Activated T-helper 1 cell treated with Interleukin-2 at 50 U/mL for 16 hours (primary cell): ENCODE data around the gene EEF1A2.

ENCODE experiments used
- DNase-seq: peaks from one replicate; pipeline ENCODE4 v3.0.0-alpha.2; 2020; ENCODE audit warnings: low read depth

The EEF1A2 gene

DNA sequence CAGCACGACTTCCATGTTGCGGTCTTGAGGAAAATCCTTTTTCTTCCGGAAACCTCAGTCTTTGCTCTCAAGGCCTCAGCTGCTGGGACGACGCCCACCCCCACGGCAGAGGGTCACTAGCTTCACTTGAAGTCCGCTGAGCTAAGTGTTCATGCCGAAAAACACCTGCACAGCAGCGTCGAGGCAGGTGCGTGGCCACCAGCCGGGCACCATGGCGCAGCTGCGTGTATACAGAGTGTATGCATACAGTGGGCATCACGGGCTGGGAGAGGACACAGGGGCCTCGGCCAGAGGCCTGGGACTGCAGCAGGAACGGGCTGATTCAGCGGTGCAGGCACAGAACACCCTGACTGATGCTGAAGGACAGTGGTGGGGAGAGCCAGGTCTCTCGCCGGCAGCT is 46.5 kb downstream of the EEF1A2 start:
- DNase-seq, result no peak

DNA sequence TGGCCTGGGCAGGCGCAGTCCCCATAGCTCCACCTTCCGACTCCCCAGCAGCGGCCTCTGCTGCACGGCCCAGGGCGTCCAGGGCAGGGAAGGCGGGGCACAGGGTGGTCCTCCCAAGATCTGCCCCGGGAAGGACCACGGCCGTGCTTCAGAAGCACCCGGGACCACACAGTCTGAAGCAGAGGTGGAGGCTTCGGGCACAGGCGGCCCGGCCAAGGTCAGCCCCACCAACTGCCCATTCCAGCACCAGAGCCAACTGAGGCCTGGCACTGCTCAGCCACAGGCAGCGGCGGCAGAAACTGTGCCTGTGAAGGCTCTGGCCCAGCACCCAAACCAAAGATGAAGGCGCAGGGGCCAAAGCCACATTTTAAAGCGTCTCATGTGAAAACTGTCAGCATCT is 47.1 kb downstream of the EEF1A2 start:
- no peak for DNase-seq

DNA sequence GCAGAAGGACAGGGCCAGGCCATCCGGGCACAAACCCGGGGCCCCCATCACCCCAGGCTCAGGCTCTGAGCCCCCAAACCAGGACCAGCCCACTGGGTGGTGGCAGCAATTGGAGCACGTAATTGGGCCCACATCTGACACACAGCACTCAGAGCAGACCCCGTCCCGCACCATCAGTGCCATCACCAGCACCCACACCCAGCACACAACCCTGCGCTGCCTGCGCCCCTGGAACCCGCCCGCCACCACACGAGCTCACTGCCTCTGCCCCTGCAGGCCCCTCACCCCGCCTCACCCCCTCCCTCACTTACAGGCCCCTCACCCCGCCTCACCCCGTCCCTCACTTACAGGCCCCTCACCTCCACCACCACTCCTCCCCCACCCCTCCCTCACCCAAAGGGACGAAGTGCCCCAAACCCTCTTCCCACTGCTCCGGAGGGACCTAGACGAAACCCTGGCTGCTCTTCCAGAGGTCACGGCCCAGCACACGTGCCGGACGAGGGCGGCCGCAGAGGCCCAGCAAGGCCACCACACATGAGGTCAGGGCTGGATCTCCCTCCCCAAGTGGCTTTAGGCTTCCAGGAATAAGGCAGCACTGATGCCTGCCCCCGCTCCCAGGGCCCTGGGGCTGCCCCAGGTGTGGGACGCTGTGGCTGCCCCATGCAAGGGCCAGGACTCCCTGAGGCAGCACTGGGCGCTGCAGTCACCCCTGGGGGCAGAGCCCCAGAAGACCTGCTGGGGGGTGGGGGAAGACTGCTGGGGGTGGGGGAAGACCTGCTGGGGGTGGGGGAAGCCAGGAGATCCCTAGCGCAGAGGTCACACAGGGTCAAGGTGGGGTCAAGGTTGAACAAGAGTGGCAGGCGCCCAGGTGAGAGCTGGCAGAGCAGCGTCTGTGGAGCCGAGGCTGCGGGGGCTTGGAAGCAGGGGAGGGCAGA is 48.8 kb downstream of the EEF1A2 start:
- no peak for DNase-seq

DNA sequence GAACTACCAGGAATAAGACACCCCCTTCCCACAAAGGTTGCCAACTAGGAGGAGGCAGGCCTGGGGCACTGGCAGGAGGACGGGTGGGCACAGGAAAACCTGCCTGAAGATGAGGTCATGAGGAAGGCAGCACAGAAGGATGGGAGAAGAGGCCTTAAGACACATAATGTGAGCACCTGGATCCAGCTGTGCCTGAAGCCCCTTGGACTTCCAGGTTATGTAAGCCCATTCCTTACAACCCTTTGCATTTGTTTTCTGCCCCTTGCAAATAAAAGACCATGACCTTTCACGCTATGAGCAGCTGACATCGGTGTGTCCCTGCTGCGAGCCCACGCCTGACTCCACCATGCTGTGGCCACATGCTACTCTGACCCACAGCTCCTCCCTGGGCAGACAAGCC is 49.9 kb downstream of the EEF1A2 start:
- DNase-seq, result no peak

DNA sequence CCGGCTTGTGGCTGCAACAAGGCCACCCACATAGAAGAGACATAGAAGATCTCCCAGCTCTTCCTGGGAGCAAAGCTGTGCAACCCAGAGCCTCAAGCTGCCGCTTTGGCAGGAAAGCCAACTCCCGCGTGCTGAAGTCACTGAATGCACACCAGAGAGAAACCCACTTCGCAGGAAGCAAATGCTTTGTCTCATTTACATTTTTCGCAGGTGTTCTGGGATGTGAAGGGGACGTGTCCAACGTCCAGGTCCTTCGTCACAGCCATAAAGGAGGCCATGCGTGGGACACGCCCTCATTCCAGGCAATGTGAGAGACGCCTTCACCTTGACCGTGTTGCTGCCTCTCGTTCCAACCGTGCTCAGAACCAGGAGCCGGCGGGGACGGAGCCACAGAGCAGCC is 50.9 kb downstream of the EEF1A2 start:
- no peak for DNase-seq

DNA sequence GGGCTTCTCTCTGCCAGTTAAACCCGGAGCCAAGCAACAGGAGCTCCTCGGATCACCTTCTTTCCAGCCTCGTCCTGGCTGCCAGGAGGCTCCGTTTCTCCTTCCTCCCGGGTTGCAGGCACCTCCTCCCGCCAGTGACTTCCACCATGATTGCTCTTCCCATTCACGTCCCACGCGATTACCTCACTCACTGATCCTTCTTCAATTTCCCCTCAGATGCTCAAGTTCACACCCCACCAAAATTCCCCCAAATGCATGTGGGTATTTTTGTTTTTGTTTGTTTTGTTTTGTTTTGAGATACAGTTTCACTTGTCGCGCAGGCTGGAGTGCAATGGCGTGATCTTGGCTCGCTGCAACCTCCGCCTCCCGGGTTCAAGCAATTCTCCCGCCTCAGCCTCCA is 51.6 kb downstream of the EEF1A2 start:
- DNase-seq, result no peak

DNA sequence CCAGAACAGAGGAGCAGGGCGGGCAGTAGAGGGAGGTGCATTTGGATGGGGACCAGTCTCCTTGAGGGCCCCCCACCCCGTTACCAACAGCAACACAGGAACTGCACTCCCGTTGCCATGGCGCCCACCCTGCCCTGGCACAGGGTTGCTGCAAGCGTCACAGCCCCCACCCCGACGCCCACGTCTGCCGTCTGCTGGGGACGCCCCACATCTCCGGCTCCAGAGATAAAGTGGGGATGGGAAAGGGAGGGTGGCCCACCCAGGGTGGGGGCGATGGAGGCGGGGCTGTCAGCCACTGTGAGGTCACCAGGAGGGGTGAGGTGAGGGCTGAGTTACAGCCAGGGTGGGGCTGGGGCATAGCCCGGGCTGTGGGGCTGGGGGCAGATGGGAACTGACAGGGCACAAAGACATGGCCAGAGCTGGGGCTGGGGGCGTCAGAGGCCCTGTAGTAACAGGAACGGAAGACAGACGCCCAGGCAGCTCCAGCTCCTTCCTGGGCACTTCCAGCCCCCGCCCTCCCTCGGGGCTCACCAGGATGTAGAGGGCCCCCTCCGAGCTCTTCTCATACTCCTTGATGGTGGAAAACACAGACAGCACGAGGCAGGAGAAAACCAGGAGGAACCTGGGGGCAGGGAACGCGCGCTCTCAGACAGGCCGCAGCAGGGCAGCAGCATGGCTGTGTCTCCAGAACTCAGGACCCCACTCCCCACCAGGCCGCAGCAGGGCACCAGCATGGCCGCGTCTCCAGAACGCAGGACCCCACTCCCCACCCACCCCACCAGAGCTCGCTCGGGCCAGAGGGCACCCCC is 52.5 kb downstream of the EEF1A2 start:
- no peak for DNase-seq

DNA sequence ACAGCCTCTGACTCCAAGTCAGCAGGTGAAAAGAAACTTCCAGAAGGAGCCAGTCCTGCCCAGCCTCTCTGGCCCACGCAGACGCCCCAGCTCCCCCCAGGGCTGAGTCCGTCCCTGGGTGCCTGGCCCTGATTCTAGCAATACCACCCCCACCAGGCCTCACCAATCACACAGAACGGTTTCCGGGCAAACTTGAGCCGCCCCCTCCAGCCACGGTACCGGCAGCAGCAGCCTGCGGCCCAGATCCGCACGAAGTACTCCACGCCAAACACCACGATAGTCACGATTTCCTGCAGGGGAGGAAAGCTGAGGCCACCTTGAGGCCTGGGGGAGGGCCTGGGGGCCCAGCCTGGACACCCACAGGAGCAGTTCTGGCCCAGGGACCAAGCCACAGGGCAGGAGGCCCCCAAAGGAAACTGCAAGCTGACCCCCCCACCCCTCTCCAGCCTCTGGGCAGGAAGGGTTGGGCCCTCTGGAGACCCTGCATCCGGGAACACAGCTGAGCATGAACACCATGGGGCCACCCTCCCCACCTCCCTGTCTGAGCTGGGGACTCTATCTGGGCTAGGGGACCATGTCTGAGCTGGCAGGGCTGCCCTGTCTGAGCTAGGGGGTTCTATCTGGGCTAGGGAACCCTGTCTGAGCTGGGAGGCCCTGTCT is 53.7 kb downstream of the EEF1A2 start:
- DNase-seq, result no peak

DNA sequence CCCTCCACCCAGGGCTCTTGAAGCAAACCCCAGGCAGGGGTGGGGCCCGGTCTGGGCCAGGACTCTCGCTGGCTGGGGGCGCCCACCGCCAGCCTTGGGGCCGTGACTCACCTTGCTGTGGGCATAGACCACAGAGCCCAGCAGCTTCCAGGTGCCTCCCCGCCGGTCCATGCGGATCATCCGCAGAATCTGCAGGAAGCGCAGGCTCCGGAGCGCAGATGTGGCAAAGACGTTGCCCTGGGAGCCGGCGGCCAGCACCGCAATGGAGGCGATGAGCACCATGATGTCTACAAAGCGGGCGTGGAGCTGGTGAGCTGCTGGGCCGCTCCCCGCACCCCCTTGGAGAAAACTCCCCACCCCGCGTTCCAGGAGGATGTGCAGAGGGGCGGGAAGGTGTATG is 54.3 kb downstream of the EEF1A2 start:
- DNase-seq, result no peak

DNA sequence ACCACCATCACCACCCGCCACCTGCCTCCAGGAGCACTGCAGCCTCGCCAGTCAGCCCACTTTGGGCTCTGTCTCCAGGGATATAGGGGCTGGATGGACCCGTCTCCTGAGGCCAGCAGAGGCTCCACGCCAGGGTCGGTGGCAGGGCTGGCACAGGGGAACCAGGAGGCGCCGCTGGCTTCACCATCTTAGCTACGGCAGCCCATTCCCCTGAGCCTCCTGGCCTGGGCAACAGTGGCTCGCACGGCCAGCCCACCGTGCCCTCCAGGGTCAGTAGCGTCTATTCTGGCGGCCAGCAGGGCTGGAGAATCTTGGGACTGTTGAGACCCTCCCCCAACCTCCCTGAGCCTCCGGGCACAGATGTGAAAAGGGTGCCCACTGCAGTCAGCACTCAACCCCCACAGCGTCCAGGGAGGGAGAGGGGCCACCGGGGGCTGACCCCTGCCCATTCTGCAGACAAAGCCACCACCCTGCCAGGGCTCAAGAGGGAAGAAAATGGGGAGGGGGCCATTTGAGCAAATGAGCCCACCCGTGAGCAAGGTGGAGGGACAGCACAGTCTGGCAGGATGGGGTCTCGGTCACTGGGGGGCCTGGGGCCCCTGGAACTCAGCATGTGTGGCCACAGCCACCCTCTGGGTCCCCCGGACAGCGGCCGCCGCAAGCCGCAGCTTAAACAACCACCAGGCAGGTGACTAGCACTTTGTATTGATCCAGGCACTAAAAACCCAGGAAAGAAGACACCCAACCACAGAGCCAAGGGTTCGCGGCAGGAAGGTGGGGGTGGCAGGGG is 55.1 kb downstream of the EEF1A2 start:
- DNase-seq, result no peak

DNA sequence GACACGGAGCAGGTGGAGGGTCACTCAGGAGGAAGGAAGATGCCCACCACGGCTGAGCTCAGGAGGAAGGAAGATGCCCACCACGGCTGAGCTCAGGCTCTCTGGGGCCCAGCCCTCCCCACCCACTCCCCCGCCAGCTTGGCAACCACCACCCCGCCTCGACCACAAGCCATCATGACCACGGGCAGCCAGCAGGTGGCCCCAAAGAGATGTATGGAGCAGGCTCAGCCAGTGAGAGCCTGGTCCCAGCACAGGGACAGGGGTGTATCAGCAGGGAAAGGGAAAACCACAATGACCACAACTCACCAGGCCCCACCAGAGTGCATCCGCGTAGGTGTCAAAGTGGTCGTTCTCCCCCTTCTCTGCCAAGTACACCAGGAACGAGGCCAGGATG is 56.8 kb downstream of the EEF1A2 start:
- peak; percentile 24 for DNase-seq

DNA sequence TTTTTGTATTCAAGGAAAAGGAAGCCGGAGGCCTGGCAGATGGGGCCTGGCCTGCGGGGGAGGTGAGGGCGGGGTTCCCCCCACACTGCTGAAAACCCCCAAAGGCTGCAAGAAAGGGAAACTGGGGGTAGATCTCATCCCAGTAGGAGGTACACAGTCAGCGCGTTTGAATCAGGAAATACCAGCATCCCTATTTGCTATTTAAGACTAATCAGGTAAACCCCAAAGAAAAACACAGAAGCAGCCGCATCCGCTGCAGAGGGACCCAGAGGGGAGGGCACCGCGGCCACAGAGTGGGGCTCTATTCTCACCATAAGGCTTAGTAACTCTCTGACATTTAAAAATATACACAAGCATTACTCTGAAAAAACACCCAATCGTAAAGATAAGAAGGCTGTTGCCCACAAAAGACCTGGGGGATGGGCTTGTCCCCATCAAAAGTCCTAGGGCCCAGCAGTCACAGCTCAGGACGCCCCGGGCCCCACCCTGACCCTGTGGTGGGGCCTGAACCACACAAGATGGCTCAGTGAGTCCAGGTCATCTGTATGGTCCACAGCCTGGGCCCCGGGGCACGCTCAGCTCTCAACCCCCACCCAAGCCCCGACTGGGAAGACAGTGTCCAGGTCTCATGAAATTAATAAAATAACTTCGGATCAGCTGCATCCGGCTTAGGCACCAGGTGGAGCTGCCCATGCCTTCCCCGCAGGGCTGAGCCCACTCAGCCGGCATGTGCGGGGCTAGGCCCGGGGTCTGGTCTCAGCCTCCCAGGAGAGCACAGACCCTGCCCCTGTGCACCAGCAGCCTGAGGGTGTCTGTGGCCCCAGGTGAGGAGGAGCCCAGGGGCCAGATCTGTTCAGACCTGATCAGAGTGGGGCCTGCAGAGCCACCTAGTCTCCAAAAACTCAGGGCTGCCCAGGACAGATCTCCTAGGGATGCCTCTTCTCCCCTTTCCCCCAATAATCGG is 57.5 kb downstream of the EEF1A2 start:
- no peak for DNase-seq

DNA sequence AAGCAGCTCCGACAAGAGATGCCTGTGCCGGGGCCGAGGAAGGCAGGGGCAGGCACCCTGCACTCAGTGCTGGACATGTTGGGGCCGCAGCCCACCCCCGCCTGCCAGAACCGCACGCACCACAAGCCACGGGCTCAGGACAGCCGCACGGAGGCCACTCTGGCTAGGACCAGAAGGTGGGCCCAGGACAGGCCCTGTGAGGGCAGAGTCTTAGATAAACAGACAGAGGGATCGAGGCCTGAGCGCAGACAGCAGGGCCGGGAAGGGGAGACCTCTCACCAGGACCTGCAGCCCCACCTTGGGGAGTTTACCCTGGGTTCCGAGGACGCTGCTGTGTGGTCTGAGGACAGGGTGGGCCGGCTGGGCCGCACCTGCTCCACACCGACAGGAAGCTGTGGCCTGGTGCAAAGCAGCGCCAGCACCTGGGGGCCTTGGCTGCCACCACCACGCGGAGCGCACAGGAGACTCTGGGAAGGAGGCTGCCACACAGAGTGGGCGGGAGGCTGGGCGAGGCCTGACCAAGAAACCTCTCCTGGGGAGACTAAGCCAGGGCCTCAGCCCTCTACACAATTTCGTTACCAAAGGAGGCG is 58.4 kb downstream of the EEF1A2 start:
- DNase-seq, result no peak

DNA sequence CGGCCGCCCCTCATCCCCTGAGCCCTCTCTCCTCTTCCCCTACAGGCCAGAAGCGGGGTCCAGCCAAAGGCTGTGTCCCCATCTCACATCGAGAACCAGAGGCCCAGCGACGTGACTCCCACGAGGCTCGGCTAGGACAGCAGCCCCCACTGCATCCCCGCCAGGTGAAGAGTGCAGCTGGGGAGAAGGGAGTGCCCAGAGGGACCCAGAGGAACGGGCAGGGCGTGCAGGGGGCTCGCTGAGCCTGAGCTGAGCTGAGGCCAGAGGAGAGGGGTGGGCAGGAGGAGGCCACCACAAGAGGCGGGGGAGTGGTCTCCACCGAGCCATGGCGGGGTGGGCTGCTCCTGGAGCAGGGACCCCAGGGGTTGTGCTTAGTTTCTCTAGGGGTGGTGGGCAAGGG is 59.0 kb downstream of the EEF1A2 start:
- DNase-seq, result no peak

DNA sequence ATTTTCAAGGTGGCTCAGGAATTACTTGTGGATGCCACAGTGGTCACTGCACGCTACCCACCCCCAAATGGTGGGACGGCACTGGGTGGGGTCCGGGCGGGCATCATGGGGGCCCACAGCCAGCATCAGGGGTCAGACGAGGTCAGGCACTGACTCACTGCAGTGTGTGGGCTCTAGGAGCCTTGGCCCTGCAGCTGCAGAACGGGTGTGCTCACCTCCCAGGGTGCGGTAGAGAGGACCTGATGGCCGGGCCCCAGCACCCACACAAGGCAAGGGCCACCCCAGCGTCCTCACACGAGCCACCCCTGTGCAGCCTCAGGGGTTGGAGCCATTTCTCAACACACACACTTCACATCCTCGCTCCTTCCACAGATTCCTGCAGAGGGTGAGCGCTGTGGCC is 60.8 kb downstream of the EEF1A2 start:
- DNase-seq, result no peak
